Thoracic aorta (tissue), 2 donors: ENCODE measurements around the gene GSTM3. TPM values are rescaled to one million over a fixed set of nuclear protein-coding genes. Genes with fewer than 3 reads are reported as not detected.
"Not testable (repeated sequence)": the region's sequence is repeated elsewhere in the genome, so short reads cannot be mapped to it uniquely, and the experiment has no call there.

Experiments used
- ATAC-seq: fragments of 150-250 bp; one replicate; pipeline ENCODE4 v1.8.0; 2017; ENCODE audit warnings: low read depth; ENCODE audit not compliant: insufficient number of reproducible peaks, low FRiP score
- DNase-seq: peaks from one replicate; pipeline ENCODE4 v3.0.0-alpha.2; 2020; ENCODE audit warnings: low spot score
- H3K27ac ChIP-seq, 2 donors: fragments of 200-600 bp; sonication (generic); 1 replicate in 1 of 2; 2 replicates in 1 of 2; pipeline ENCODE4 v1.5.1; 2016; ENCODE audit warnings: mild to moderate bottlenecking in 2 of 2, moderate library complexity in 2 of 2
- H3K27me3 ChIP-seq: fragments of 200-600 bp; sonication (generic); replicated peaks from 2 replicates; pipeline ENCODE4 v1.6.0; 2016; ENCODE audit warnings: mild to moderate bottlenecking; ENCODE audit not compliant: insufficient read depth
- H3K36me3 ChIP-seq: fragments of 200-600 bp; sonication (generic); one replicate; pipeline ENCODE4 v1.5.1; 2016
- H3K4me1 ChIP-seq, 2 donors: fragments of 200-600 bp; sonication (generic); 1 replicate in 1 of 2; 2 replicates in 1 of 2; pipeline versions ENCODE4 v1.5.1 to v1.6.0; 2016; ENCODE audit warnings: low read depth in 2 of 2, mild to moderate bottlenecking in 1 of 2; ENCODE audit not compliant: control insufficient read depth in 1 of 2
- H3K4me3 ChIP-seq: fragments of 200-600 bp; sonication (generic); 2 replicates; pipeline ENCODE4 v1.5.1; 2016; ENCODE audit warnings: mild to moderate bottlenecking
- H3K9me3 ChIP-seq: fragments of 200-600 bp; sonication (generic); 2 replicates; pipeline ENCODE4 v1.5.1; 2016
- CTCF ChIP-seq: fragments of 200-600 bp; sonication (generic); IDR thresholded peaks from one replicate; pipeline ENCODE4 v1.5.1; 2019; ENCODE audit warnings: antibody characterized with exemption
- total RNA-seq, 2 donors: library from RNA; depleted of rRNA; stranded (reverse); fragments of >200 nt; gene quantifications; one replicate each; pipeline versions ENCODE4 v1.1.0 to v1.2.3, GENCODE V29; 2016

GSTM3 gene
- total RNA-seq, 2 donors from 2014 or later: 33.1 to 68.6 TPM

- TF ChIP-seq CTCF: no peak
- no peak for ATAC-seq
- peaks cover 0 to 5% of the 10 kb centered on the region in 2 donors for H3K4me1 ChIP-seq
- H3K27ac ChIP-seq: no peak overlapping the region
- H3K36me3 ChIP-seq: no peaks in the 10 kb centered on the region
- H3K27me3 ChIP-seq: no peaks in the 10 kb centered on the region
- DNase-seq: no peak
- no peaks in the 10 kb centered on the region for H3K9me3 ChIP-seq
- no peak overlapping the region for H3K4me3 ChIP-seq
Observed at GRCh38 chr1:109760581-109761226, 19.9 kb upstream of the GSTM3 start.

DNA sequence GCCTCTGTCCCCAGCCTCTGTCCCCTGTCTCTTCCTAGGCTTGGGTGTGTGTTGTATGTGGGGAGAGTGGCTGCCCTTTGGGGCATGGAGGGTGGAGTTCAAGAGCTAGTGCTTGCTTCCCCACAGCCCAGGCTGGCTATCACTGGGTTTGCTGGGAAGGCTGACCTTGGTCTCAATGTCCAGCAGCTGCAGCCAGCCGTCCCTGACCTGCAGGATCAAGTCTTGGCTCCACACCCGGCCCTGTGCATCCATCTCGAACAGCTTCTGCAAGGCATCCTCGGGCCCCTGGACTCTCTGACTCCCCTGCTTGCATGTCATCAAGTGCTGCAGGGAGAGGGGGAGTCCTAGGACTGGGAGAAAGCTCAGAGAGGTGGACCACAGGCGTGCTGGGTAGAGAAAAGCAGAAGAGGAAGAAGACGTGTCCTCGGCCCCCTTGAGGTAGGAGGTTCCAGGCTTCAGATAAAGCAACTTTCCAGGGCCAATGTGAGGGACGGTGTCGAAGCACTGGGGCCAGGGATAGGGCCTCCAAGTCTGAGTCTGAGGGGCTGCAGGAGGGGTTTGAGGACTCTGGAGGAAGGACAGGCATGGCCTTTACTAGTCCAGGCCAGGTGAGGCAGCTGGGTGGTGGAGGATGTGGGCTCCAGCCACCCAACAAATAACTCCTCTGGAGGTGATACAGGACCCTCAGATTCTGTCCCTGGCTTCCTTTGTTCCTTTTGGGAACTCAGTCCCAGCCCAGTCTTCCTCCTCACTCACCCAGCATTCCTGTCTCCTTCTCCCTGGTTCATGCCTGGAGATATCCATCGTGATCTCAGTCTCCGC, 18.9 kb upstream of the GSTM3 start:
- no peak for ATAC-seq
- Histone ChIP-seq H3K4me1 (peaks cover 0 to 4% of the 10 kb centered on the region in 2 donors), H3K9me3 (no peaks in the 10 kb centered on the region), H3K4me3 (no peak overlapping the region), H3K27me3 (no peaks in the 10 kb centered on the region), H3K27ac (no peak overlapping the region), H3K36me3 (no peaks in the 10 kb centered on the region)
- DNase-seq: no peak
- TF ChIP-seq CTCF: no peak

- DNase-seq: no peak
- no peak for TF ChIP-seq CTCF
- Histone ChIP-seq H3K27ac (no peak overlapping the region), H3K4me3 (no peak overlapping the region), H3K9me3 (no peaks in the 10 kb centered on the region), H3K4me1 (peaks cover 0 to under 1% of the 10 kb centered on the region in 2 donors), H3K27me3 (no peaks in the 10 kb centered on the region), H3K36me3 (no peaks in the 10 kb centered on the region)
- no peak for ATAC-seq
Observed at GRCh38 chr1:109757936-109758786, 17.3 kb upstream of the GSTM3 start.

DNA sequence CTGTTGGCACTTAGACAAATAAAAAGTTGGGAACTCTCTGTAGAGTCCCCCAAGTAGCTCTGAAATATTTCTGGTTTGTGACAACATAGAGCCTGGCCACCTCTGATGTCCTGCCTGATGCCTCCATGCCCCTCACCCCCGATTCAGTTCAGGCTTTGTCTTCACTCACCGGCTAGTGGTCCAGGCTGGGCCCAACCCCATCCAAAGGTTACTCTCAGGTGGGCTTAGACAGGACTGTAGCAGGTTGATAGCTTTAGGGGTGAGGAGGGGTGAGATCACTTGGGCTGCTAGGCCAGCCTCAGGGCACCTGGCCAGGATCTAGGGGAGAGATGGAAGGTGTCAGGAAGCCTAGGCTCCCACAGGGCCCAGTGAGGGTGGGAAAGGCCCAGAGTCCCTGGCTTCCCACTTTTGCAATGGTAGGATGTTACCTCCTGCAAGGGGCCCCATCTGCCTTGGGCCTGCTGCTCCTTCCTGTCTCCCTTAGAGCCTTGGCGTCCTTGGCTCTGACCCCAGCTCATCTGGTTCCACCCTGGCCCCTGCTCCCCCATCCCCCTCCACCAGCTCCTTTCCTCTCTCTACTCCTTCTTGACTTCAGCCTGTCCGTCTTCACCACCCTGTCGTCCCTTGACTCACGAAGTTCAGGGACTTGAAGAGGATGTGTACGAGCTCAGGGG, 16.1 kb upstream of the GSTM3 start:
- Histone ChIP-seq H3K4me3 (no peak overlapping the region), H3K36me3 (no peaks in the 10 kb centered on the region), H3K27ac (no peak overlapping the region), H3K4me1 (no peaks in the 10 kb centered on the region), H3K27me3 (no peaks in the 10 kb centered on the region), H3K9me3 (no peaks in the 10 kb centered on the region)
- ATAC-seq (no peak), DNase-seq (no peak)
- no peak for TF ChIP-seq CTCF

DNA sequence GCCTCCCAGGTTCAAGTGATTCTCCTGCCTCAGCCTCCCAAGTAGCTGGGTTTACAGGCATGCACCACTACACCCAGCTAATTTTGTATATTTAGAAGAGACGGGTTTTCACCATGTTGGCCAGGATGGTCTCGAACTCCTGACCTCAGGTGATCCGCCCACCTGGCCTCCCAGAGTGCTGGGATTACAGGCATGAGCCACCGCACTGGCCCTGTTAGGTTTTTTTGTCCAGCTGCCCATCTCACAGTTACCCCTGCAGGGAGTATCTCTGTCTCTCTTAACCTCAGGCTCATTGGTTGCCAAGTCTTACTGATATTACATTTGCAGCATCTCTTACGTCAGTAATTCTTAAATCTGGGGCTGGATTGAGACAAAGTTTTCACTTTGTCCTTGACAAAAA, 15.5 kb upstream of the GSTM3 start:
- DNase-seq, H3K27ac ChIP-seq, ATAC-seq: not testable (repeated sequence)

More for the DNA sequence above, 15.5 kb upstream of the GSTM3 start:
- H3K36me3 ChIP-seq, H3K4me1 ChIP-seq, H3K4me3 ChIP-seq, H3K27me3 ChIP-seq, H3K9me3 ChIP-seq: not testable (repeated sequence)
